GM18498 (cell line): ENCODE data around the gene TRIM24.
"Not testable (repeated sequence)": the region's sequence is repeated elsewhere in the genome, so short reads cannot be mapped to it uniquely, and the experiment has no call there.

Source experiments
- ATAC-seq: cut with Tn5 transposase; IDR thresholded peaks from one replicate; pipeline ENCODE4 v1.9.1; 2021; ENCODE audit warnings: mild to moderate bottlenecking, moderate library complexity; ENCODE audit not compliant: unreplicated experiment

The TRIM24 gene

DNA sequence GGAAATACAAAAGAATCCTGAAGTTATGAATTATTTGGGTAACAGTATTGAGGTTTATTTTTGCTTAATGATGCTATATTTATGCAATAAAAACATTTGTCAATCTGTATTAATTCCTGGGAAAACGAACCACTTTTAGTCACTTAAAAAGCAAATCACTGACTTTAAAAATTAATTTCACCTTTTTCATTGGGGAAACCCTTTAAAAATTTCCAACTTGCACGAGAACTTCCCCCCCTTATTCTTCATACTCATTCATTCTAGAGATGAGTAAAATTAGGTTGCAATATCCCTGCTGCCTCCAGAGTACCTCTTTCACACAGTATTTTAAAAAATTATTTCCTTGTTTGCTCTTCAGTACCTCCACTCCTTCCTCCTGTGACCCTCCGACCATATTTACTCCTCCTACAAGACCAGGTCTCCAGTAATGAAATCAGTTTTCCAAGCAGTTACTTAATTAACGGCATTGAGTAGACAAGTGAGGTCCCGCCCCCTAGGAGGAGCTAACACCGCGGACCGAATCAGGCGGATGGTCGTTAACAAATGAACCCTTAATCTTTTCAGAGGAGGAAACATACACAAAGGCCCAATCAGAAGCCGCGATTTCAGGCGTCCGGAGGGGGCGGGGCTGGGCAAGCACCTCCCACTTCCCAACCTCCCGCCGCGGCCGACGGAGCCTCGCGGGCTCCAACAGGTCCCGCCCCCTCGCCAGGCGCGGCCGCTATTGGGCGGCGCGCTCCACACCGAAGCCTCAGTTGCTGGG is 465 bp upstream of the TRIM24 start:
- peak; percentile 81 for ATAC-seq

DNA sequence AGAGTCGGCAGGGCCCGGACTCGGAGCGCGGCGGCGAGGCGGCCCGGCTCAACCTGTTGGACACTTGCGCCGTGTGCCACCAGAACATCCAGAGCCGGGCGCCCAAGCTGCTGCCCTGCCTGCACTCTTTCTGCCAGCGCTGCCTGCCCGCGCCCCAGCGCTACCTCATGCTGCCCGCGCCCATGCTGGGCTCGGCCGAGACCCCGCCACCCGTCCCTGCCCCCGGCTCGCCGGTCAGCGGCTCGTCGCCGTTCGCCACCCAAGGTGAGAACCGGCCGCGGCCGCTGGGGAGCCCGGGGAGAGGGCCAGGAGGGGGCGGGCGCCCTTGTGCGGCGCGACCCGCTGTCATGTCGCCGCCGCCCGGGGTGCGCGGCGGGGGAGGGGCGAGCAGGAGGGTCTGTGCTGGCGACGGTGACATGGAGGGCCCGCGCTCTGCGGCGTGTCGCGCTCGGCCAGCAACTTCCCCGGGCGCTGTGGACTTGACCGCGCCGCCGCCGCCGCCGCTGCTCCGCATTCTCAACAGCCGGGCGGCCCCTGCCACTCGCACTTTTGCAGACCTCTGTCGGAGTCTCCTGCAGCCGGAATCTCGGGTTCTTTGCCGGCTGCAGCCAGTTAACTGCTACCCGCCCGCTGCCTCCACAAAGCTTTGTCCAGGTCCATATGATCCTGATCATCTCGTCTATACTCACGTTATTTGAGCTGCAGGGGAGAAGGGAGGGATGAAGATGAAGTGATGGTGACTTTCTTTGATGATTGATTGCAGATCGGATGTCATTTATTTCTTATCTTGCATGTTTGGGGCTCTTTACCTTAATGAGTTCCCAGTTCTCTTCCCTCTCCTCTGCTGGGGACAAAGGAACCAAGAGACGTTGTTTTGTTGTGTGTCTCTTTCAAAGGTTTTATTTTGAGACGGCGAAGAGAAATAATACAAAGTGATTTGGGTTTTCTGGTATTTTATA is 869 bp downstream of the TRIM24 start:
- ATAC-seq, result peak; percentile 42

DNA sequence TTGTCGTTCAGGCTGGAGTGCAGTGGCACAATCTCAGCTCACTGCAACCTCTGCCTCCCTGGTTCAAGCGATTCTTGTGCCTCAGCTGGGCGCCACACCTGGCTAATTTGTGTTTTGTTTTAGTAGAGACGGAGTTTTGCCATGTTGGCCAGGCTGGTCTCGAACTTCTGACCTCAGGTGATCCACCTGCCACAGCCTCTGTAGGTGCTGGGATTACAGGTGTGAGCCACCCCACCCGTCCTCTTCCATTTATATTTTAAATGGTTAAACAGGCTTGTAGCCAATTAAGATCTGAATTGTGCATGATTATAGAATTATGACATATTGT is 3.2 kb downstream of the TRIM24 start:
- not testable (repeated sequence) for ATAC-seq

DNA sequence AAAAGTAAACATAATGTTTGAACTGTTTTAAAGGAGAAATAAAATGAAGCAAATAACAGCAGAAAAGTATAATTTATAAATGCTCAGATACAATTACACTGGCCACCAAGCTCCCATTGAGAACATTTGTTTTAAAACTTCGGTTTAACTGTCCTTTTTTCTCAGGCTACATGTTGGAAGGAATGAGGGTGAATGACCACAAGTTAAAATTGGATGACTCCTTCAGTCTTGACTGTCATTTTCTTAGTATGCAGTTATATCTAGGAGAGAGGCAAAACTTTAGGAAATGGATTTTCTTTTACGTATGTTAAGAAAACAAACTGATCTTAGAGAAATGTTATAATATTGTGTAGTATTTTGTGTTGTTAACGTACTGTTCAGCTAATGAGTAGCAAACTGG is 5.0 kb downstream of the TRIM24 start:
- ATAC-seq, result no peak

DNA sequence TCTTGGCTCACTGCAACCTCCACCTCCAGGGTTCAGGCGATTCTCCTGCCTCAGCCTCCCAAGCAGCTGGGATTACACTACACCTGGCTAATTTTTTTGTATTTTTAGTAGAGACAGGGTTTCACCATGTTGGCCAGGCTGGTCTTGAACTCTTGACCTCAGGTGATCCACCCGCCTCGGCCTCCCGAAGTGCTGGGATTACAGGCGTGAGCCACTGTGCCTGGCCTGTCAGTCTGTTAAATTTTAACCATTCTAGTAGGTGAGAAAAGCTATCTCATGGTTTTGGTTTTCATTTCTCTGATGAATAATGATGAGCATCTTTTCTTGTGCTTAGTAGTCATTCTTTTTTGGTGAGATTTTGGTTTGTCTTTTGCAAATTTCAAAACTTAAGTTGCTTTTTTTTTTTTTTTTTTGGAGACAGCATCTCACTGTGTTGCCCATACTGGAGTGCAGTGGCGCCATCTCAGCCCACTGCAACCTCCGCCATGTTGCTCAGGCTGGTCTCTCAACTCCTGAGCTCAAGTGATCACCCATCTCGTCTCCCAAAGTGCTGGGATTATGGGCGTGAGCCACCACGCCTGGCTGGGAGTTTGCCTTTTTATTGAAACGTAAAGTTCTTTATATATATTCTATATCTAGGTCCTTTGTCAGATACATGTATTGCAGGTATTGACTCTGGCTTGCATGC is 6.2 kb downstream of the TRIM24 start:
- peak; percentile 78 for ATAC-seq

DNA sequence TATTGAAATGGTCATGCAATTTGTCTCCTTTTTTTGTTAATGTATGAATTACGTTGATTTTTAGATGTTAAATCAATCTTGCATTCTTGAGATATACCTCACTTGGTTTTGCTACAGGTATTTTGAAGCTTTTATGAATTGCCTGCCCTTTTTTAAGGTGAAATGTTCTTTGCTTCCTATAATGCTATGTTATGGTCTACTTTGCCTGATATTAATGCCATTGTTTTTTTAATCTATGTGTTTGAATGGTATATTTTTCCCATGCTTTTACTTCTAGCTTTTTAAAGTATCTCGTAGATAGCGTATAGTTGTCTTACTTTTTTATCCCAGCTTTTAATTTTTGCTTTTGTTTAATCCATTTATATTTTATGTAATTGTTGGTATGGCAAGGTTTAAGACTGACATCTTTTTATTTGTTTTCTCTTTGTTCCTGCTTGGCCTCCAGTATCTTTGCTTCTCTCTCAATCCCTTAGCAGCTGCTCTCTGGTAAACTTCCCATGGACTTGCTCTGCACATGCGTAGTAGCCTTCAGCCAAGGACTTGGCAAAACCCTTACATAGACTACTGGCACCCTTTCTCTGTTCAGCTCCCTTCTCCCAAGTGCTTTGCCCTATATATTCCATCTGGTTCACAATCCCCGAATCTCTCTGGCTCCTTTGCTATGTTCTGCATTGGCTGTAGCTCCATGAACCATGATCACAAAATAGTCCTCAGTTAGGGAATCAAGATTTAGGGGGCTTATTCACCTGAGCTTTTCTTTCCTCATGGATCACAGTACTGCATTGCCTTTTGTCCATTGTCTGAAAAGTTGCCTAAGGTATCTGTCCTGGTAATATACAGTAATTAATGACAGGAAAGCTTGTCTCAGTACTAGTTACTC is 8.4 kb downstream of the TRIM24 start:
- ATAC-seq, result no peak

DNA sequence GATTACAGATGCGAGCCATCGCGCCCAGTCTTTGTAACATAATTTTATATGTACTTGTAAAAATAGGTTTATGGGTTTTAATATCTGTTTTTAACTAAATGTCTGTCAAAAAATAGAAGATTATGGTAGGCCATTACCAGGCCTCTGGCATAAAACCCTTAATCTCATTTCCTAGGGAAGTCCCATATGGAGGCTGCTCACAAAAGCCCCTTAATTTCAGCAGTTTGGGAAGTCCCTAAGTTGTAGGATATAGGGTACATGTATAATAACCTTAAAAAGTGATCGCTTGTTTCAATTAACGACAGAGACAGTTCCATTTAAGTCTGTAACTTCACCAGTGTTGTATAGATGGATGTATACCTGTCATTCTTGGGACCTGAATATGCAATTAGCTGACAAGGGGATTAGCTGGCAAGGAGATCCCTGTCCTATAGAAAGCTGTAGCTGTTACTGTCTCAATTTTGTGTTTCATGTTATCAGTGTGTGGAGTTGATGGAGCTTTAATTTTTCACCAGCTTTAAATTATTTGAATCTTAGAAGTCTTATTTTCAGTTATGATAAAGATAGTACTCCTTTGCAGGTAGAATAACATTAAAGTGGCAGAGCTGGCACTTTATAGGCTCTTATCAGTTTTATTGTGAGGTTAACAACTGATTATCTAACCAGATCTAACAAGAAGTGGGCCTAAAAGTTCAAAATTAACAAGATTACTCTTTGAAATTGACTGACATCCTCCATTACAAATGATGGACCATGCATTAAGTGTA is 10.5 kb downstream of the TRIM24 start:
- no peak for ATAC-seq

DNA sequence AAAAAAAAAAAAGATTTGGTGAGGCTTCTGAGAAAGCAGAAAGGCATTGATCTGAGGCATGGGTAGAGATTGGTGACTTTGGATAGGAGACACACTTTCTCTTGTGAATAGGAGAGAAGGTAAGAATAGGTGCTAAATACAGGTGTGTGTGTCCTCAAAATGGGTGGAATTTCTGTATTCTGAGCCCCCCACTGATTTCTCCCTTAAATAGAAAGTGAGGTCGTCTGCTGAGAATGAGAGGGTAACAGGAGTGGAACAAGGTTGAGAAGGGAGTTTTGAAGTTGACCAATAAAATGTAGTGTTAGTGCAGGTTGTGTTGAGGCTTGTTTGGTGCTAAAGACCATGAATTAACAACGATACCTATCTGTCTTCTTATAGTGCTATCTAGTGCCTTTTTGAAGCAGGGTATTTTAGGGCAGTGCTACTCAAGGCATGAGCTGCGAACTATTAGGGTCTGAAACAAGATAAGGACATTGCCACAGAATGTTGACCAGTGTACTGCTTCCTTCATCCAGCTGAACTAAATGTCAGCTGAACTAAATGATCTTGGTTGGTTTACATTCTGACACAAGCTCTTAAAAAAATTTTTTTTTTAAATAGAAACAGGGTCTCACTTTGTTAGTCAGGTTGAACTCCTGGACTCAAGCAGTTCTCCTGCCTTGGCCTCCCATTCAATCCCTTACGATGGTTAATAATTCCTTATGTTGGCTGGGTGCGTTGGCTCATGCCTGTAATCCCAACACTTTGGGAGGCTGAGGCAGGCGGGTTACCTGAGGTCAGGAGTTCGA is 12.4 kb downstream of the TRIM24 start:
- ATAC-seq, result no peak

DNA sequence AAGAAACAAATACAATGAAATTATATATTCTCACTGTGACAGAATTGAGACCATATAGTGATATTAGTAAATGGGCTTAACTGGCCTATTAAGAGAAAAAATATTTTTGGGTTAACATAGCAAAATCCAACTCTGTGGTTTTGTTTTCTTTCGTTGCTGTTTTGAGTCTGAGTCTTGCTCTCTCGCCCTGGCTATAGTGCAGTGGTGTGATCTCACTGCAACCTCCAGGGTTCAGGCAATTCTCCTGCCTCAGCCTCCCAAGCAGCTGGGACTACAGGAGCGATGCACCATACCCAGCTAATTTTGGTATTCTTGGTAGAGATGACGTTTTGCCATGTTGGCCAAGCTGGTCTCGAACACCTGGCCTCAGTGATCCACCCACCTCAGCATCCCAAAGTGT is 15.3 kb downstream of the TRIM24 start:
- ATAC-seq, result no peak

DNA sequence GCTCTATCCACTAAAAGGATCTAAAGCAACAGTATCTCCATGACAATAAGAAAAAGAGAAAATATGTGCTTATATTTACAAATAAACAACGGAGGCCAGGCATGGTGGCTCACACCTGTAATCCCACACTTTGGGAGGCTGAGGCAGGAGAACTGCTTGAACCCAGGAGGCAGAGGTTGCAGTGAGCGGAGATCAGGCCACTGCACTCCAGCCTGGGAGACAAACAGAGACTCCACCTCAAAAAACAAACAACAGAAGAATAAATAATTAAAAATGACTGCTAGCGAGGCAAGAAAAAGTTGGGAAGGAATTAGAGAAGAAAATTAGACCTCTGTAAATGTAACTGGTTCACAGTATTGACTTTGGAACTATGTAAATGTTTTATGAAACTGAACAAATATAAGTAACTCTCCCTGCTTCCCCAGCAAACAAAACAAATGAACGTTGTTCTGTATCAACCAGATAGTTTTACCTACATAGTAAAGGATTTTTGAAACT is 17.1 kb downstream of the TRIM24 start:
- ATAC-seq, result no peak

DNA sequence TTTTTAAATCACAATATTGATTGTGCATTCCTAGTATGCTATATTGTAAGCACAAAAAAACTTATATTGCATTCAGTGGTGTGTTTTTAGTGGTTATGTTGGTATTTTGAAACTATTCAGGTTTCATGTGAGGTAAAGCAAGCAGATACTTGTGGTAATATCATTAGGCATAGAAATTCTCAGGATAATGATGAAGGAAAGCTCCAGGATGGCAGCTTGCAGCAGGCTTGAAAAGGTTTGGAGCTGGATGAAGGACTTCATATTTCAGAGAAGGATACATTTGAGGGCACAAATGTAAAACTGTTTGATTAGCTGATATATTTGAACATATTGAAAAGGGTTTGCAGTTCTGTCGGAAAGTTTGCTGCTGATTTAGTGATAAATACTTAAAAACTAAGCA is 17.5 kb downstream of the TRIM24 start:
- no peak for ATAC-seq

DNA sequence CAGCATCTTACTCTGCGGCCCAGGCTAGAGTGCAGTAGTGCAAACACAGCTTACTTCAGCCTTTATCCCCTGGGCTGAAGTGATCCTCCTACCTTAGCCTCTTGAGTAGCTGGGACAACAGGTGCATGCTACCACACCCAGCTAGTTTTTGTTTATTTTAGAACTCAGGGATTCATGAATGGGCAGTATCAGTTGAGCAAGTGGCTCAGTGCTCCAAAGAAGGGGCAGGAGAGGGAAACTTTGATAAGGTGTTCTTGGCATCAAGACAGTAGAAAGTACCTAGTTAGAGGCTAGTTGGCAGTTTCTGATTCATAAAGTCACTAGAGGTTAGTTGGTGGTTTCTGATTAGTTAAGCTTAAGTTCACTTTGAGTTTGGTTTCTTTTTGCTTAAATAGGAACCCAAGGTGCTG is 18.4 kb downstream of the TRIM24 start:
- ATAC-seq, result no peak

DNA sequence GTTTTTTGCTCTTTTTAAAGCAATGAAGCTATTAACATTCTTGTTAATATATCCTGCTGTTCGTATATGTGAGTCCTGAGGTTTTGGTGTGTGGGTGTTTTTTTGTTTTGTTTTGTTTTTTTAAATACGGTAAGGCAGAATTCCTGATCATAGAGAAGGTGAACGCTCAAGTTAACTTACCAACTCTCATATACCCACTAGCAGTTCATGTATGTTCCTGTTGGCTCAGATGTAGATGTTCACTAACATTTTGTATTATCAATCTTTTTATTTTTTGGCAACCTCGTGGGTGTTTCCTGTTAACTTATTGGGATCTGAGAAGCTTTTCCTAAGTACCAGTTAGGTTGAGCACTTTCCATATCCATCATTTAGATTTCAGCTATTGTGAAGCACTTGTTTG is 20.5 kb downstream of the TRIM24 start:
- no peak for ATAC-seq

DNA sequence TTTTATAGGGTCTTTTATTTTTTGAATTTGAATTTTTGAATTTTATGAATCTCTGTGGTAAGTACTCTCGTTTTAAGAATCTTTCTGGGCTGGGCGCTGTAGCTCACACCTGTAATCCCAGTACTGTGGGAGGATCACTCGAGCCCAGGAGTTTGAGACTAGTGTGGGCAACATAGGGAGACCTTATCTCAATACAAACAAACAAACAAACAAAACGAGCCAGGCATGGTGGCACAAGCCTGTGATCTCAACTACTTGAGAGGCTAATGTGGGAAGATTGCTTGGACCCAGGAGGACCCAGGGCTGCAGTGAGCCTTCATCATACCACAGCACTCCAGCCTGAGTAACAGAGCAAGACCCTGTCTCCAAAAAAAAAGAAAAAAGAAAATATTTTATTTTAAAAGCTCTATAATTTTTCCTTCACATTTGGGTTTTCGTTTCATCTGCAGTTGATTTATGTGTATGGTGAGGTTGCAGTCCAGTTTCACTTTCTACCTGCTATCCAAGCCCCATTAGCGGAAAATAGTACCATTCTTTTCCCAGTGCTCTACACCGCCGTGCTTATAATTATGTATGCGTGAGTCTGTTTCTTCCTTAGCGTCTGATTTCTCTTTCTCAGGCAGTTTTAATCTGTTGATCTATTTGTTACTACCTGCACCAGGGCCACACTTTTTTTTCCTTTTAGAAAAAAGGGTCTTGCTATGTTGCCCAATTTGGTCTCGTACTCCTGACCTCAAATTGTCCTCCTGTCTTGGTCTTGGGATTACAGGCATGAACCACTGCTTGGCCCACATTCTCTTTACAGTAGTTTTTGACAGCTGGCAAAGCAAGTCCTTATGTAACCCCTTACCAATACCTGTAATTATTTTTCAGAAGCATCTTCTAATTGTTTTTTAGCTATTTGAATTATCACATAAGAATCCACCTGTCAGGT is 21.7 kb downstream of the TRIM24 start:
- no peak for ATAC-seq

DNA sequence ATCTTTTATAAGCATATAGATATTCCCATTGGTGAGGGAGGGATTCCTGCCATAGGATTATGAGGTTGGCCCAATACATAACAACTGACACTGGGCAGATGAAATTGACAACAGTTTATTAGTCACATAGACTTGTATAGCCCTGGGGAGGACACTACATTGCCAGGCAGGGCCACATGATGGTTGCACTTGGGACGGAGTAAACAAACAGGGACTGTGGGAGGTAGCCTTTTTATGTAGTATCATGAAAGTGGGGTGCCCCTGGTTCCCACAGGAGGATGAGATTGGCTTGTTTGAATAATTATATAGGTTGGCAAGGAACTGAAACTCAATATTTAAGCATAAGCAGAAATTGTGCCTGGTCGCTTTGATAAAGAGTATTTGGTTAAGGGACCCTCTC is 23.5 kb downstream of the TRIM24 start:
- ATAC-seq, result no peak

DNA sequence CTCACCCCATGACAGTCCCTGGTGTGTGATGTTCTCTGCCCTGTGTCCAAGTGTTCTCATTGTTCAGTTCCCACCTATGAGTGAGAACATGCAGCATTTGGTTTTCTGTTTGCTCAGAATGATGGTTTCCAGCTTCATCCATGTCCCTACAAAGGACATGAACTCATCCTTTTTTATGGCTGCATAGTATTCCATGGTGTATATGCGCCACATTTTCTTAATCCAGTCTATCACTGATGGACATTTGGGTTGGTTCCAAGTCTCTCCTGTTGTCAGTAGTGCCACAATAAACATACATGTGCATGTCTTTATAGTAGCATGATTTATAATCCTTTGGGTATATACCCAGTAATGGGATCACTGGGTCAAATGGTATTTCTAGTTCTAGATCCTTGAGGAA is 25.4 kb downstream of the TRIM24 start:
- ATAC-seq, result not testable (repeated sequence)

DNA sequence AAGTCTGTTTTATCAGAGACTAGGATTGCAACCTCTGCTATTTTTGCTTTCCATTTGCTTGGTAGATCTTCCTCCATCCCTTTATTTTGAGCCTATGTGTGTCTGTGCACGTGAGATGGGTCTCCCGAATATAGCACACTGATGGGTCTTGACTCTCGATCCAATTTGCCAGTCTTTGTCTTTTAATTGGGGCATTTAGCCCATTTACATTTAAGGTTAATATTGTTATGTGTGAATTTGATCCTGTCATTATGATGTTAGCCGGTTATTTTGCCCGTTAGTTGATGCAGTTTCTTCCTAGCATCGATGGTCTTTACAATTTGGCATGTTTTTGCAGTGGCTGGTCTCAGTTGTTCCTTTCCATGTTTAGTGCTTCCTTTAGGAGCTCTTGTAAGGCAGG is 29.1 kb downstream of the TRIM24 start:
- ATAC-seq, result not testable (repeated sequence)
